ENCODE data around the gene GRID1.

Gene GRID1

GRCh38 chr10:85794553-85794952 lies 572.0 kb downstream of the GRID1 start:
- no peak for TF ChIP-seq CTCF (IDR thresholded peaks at IDR 0.05; ENCODE audit: insufficient read depth, missing control alignments)
- DNase-seq (ENCODE audit: insufficient read length, low spot score): no peak
- no peak for FAIRE-seq

DNA sequence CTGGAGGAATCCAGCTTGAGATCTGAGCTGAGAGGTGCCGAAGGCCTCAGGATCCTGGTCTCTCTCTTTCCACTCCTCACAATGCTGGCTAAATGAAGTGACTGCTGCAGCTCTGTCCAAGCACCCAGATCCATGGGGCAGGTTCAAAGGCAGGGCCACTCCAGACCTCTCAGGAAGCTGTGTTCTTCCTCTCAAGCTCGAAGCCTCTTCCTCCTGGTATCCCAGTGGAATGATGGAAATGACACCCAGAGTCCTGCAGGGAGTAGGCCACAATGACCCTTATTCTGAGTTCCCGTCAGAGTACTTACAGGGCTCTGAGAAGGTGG lies 574.1 kb downstream of the GRID1 start:
- DNase-seq (ENCODE audit: insufficient read length, low spot score) (no peak), FAIRE-seq (no peak)
- TF ChIP-seq CTCF (IDR thresholded peaks at IDR 0.05; ENCODE audit: insufficient read depth, missing control alignments): no peak

DNA sequence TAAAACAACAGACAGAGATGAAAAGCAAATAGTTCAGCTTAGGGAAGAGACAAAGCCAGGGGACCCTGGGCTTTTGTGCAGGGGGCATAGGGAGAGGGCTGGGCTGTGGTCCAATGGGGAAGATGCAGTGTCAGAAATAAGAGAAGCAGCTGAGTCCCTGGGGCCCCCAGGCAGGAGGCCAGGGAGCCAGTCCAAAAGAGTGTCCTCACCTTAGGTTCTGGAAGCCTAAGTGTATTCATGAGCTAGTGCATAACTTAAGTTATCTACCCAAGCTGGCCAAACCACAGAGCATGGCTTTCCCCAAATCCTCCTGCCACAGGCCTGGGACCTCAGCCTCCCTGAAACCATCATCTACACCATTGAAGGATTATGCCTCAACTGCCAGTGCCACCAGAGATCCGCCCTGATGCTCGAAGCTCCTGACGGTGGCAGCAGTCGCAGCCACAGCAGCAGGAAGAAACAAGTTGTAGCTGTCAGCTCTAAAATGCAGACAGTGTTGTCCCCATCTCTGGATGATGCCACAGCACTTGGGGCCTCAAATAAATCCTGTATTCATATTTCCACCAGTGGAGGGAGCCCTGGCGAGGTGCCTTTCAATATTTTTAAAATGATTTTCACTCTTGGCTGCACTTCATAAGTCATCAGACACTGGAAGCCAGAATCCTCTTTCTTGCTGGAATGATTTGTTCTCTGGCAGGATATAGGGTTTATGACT lies 574.6 kb downstream of the GRID1 start:
- peak; percentile 11 for TF ChIP-seq CTCF (IDR thresholded peaks at IDR 0.05; ENCODE audit: insufficient read depth, missing control alignments)
- FAIRE-seq (no peak), DNase-seq (ENCODE audit: insufficient read length, low spot score) (no peak)

GRCh38 chr10:85789982-85790789 lies 576.4 kb downstream of the GRID1 start:
- DNase-seq (ENCODE audit: insufficient read length, low spot score): no peak
- TF ChIP-seq CTCF (IDR thresholded peaks at IDR 0.05; ENCODE audit: insufficient read depth, missing control alignments): no peak
- no peak for FAIRE-seq

GRCh38 chr10:85789125-85789524 lies 577.5 kb downstream of the GRID1 start:
- DNase-seq (ENCODE audit: insufficient read length, low spot score): no peak
- TF ChIP-seq CTCF (IDR thresholded peaks at IDR 0.05; ENCODE audit: insufficient read depth, missing control alignments): no peak
- FAIRE-seq: no peak

GRCh38 chr10:85788570-85788969 lies 578.0 kb downstream of the GRID1 start:
- no peak for TF ChIP-seq CTCF (IDR thresholded peaks at IDR 0.05; ENCODE audit: insufficient read depth, missing control alignments)
- DNase-seq (ENCODE audit: insufficient read length, low spot score): no peak
- no peak for FAIRE-seq

DNA sequence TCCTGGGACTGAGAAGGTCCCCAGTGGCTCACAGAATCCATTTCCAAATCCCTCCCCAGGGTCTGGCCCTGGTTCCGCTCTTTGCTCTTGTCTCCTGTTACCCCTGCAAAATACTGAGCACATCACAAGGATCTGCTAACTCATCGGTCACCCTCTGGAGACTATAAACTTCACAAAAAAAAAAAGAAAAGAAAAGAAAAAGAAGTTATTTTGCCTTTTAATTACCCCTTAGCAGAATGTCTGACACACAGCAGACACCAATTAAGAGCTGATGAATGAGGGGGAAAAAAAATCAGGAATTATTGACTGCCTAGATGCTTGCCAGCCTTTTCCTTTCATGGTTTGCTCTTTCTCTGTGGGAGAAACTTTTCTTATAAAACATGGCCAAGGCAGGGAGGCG lies 578.7 kb downstream of the GRID1 start:
- TF ChIP-seq CTCF (IDR thresholded peaks at IDR 0.05; ENCODE audit: insufficient read depth, missing control alignments): no peak
- FAIRE-seq (no peak), DNase-seq (ENCODE audit: insufficient read length, low spot score) (no peak)
